Stimulated activated CD4-positive, alpha-beta T cell treated with anti-CD3 and anti-CD28 coated beads, Interleukin-1b, Interleukin-23, amount 100 ng/mL, for 1 hour (primary cell): ENCODE measurements around the gene MRPL37.

Experiments
- DNase-seq, 2 donors: peaks; one replicate each; pipeline ENCODE4 v3.0.0-alpha.2; 2020; ENCODE audit warnings: low read depth in 2 of 2

The MRPL37 gene

DNA sequence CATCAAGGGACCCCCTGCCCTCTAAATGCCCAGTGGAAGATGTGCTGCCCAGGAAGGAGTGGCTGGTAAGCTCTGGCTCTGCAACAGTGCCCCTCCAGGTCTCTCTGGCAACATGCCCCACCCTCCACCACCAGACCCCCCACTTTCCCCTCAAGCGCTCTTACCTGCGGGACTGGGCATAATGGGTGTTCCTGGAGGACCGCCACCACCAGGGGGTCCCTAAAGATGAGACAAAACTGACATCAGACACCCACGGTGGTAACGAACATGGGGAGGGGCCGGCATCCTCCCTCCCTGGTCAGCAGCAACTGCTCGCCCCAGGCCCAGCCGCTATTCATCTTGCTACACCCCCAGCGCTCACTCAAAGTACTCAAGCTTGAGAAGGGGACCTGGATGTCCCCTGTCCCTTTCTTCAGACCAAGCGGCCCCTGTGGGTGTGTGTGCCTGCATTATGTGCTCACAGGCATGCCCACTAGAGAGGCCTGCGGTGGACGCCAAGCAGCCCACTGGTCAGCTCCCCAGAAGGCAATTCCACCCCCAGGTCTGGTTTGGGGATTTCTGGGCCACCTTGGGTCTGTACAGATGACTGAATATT is 40.9 kb downstream of the MRPL37 start:
- no peak for DNase-seq

DNA sequence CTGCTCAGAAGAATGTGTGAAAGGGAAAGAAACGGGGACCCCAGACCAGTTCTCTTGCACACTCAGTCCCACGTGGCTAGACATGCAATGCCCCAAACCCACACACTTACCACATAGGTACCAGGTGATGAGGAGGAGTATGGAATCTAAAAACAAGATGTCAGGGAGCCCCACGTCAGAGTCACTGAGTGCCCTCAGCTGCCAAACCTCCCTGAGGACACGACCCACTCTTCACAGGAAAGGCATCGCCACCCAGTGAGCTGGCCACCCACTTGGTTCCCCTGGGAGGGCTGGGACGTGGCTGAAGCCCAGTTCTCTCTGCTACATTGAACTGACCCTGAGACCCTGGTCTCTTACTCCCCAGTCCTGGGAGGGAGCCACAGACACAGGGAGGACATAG is 41.4 kb downstream of the MRPL37 start:
- no peak for DNase-seq

DNA sequence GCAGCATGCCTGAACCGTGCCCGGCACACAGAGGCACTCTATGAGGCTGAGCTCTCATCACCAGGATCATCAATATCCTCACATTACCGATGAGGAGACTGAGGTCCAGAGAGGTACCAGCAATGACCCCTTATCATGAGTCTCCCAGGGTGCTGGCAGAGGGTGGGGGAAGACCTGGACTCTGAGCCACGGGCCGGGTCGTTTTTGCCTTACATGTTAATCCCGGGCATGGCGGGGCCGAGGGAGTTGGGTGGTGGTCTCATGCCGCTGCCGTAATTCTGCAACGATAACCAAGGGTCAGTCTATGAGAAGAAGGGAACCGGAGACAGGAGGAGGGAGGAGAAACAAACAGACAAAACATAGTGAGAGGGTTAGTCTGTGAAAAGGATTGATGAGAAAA is 43.1 kb downstream of the MRPL37 start:
- DNase-seq, result no peak

DNA sequence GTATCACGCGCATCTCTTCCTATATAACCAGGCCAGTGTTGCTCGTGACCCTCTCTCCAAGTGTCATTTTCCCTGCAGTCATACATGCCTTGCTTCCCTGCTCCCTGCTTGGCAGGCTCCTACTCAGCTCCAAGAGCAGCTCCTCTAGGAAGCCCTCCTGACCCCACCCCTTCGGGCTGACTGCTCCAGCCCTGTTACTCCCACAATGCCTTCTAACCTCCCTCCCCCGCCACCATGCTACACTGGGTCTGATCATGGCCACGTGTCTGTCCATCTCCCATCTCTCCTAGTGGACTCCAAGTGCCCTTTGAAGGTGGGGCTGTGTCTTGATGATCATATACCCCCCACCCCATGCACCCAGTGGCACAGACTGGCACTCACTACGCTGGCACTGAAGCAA is 44.7 kb downstream of the MRPL37 start:
- DNase-seq, result no peak

DNA sequence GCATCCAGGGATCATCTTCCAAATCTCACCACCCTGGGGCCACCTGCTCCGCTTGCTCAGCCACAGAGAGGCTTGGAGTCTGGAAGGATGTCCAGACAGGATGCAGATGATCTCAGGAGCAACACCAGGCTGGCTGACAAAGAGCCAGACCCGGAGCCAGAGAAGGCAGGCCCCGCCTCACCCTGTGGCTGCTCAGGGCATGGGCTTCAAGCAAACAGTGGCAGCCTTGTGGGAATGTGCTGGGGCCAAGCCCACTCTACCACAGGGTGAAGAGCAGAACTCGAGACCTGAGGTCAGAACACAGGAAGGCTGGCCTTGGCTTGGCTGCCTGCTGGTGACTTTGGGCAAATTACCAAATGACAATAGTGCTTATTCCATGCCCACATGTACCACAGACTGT is 45.5 kb downstream of the MRPL37 start:
- DNase-seq, result no peak

DNA sequence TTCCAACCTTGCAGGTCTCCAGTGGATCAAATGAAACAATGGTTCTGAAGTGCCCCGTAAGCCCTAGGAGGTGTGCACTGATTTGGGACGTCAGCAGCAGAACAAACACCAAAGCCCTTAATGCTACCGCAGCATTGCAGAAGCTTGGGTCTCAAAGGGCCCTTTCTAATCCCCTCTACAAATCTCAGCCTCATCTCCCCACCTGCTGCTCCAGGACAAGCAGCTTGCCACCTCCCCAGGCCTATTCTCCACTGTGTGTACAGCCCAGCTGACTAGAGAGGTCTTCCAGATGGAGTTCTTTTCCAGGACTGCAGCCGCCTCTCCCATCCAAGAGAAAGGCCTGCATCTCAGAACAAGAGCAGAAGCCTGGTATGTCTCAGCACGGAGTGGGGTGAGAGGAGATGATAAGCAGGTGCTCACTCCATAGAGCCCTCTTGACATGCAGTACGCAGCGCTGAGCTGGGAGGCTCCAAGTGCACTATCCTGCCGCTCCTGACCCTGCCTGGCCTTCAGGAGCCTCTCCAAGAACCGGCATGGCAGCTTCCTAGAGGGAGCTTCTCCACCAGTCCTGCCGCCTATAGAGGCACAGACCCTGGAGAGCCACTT is 46.3 kb downstream of the MRPL37 start:
- no peak for DNase-seq

DNA sequence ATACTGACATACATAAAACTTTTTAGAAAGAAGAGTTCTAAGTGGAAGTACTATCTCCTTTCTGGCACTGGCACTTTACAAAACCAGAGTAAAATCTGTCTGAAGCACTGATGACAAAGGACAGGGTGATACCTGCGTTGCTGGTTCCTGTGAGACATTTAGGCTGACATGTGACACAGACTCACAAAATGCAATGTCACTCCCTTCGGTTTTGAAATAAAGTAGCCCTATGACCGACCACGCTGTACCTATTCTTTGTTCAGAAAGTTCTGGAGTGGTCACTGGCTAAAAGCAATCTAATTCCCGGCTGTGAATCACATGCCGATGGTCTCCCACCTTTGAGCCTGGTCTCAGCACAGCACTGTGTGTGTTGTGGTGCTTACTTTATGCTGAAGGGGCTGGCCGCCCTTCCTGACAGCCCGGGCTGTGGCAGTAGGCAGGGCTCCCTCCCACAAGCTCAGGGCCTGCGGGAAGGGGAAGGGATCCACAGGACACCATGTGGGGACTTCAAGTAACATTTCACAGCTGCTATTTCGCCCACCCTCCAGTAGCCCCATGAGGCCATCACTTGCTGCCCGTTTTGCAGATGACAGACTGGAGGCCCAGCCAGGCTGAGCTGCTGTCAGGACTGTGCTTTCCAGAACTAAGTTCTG is 48.0 kb downstream of the MRPL37 start:
- DNase-seq, result no peak

DNA sequence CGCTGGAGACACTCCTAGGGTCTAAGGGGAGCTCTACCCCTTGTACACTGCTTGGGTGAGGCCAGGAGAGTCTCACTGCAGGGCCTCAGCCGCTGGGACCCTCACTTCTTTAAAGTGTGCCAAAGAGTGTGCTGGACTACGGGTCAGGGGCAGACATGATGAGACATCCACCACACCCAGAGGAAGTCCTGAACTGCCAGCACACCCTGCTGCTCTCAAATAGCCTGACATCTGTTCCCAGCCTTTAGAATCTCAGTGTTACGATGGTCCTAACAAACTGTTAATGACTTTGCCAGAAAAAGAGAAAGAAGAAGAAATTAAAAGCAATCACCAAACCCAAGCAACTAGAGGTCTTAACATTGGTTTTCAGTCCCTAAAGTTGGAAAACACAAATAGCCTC is 49.0 kb downstream of the MRPL37 start:
- no peak for DNase-seq

DNA sequence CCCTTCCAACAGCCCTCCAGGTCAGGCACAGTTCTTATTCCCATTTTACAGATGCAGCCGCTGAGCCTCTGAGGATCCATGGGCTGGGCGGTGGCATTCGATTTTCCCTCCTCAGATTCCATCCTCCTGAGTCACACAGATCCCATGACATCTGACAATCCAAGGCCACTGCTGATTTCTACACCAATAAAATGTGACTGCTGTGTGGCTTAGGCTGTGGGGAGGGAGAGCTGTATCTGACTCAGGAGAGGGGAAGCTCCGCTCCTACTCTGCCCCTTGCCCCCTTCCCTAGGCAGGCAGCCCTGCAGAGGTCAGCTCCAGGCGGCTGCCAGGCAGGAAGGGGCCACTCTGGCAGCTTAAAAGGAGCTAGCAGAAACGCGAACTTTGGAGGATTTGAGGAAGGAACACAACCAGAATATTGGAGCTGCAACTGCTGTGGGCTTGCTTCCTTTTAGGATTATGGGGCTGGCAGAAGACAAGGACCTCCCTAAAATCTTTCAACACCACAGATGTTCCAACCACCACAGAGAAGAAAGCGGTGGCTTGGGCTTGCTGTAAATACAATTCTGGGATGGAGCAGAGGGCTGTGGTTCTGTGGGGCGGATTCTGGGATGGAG is 50.0 kb downstream of the MRPL37 start:
- DNase-seq, result no peak

DNA sequence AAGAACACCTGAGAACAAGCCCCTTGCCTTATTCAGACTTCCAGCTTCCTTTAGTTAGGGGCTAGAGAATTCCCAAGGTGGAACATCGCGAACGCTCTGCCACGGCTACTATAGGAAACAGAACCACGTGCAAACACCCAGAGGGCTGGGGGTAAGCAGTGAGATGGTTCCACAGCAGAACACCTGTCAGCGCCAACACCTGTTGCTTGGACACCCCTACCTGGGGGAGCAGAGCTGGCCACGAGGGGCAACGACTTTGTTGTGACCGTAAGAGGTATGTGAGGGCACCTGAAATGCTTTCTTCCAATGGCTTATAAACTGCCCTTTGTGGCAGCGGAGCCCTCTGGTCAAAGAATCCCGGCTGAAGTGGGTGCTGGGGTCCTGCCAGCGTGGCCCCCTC is 50.7 kb downstream of the MRPL37 start:
- no peak for DNase-seq

DNA sequence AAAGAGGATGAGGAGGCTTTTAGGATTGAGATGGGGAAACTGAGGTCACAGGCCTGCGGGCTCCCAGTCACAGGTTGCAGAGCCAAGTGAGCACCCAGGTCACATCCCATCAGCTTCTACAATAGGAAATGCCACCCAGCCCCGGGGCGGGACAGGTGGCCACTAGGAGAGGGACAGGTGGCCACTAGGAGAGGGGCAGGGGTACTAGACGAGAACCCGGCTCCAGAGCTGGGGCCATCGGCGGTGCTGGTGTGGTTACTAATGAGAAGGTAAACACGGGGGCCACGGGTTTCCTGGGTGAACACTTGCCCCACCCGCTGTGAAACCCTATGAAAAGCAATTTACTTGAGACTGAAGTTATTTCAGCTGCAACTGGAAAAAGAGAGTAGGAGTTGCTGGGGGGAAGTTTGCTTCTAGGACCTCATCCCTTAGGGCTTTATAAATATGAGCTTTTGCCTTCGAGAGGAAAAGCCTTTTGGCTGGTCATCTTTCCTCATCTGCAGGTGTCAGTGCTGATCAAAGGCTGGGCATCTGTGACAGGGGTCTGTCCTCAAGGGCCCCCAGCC is 52.5 kb downstream of the MRPL37 start:
- no peak for DNase-seq

DNA sequence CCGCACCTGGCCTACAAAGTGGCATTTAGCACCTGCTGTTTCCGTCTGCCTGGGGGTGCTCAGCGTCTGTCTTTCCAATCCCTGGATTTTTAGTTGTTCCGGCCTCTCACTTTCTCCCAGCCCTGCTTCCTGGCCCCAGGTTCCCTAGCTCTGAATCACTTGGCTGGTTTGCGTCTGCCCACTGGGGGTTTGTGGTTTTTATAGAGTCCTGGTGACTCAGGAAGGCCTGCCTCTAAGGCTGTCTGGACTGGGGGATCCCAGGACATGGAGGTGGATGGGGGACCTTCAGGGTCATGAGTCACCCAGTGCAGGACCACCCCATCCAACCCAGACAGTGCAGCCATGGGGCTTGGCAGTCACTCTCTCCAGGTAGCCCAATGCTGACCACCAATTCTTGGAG is 53.5 kb downstream of the MRPL37 start:
- DNase-seq, result no peak

DNA sequence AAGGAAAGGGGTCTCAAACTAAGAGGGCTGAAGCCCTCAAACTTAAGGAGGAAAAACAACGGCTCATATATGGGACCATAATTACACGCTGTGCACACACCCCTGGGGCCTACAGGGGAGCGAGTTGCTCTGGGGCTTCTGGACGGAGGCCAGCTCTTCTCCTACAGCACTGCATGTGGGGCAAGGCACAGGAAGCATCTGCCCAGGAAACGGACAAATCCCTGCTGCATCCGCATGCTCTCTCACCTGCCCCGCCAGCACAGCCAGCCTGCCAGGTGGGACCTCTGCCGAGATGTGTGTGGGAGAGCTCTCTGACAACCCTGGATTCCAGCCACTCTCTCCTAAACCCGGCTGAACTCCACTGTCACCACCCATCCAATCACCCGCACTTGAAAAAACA is 54.1 kb downstream of the MRPL37 start:
- no peak for DNase-seq

DNA sequence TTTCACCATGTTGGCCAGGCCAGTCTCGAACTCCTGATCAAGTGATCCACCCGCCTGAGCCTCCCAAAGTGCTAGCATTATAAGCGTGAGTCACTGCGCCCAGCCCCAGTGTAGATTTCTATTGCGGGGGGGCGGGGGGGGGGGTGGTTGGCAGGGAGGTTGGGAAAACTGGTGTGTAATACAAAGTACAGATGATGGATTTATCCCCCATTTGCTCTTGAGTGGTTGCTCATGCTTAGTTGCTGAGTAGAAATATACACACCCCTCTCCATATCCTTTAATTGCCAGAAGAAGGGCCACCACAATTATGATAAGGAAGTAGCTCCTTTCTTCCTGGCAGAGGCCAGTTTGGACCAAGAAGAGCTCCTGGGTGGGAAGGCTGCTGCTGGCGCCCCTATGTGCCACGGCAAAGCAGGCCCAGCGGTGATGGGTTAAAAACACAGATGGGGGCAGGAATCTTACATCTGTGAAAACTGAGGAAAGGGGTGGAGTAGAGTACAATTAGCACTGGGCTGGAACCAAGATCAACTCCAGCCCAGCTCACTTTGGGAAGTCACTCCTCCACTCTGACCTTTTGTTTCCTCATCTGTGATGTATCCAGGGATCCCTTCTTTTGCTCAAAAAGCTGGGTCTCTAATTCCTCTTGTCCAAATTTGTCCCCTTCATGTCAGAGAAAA is 55.2 kb downstream of the MRPL37 start:
- DNase-seq, result no peak

DNA sequence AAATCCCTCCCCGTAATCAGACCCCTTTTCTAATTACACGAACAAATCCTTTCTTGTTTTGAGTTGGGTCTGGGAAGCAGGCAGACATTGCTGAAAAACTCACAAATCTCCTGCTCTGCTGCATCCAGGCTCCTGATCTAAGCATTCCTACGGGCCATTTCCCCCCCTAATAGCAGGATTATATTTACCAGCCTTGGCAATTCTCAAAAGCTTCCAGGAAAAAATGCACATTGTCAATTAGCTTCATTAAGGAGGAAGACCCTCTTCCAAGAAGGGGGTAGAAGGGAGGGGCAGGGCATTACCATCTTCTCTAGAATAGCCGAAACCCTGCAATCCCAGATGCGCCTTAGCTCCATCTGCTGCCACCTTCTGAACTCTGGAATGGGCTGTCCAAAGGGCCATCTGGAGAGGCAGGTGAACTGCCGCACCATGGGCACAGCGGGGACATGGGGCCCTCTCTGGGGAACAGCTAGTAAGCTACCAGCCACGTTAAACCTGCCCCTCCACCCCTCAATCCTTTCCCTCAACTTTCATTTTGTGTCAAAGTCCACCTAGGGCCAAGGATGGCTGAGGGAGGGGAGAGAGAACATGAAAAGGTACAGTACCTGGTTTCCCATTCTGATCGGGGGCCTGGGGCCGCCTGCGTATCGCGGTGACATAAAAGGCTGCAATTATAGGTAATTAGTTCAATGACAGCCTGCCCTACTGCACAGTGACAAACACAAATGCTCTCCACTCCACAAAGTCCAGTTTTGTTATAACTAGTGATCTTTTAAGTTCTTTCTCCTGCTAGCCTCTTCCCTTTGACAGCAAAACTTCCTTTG is 56.8 kb downstream of the MRPL37 start:
- DNase-seq, result no peak

DNA sequence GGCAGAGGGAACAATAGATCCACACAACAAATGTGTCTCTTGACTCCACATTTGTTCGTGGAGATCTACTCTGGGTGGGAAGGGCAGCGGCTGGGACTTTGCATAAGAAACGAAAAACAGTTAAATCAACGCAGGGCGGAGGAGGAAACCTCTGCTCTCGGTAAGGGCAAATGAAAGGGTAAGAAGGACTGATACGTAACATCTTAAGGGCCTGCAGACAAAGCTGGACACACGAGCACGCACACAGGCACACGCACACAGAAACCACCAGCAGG is 57.3 kb downstream of the MRPL37 start:
- no peak for DNase-seq

DNA sequence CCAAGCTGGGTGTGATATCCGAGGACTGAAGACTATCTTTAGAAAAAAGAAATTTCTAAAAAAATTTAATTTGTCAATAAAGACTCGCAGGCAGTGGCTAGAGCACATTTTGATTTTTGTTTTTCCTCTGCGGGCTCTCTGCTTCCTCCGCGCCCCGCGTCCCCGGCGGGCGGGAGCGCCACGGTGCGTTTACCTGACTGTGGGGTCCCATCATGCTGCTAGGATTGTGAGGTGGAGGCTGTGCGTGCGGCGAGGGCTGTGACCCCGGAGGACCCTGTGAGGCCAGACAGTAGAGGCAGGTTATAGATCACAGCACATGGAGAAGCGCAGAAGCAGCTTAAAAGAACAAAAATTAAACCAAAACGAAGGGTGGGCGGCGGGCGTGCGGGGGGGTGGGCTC is 57.9 kb downstream of the MRPL37 start:
- DNase-seq, result no peak

DNA sequence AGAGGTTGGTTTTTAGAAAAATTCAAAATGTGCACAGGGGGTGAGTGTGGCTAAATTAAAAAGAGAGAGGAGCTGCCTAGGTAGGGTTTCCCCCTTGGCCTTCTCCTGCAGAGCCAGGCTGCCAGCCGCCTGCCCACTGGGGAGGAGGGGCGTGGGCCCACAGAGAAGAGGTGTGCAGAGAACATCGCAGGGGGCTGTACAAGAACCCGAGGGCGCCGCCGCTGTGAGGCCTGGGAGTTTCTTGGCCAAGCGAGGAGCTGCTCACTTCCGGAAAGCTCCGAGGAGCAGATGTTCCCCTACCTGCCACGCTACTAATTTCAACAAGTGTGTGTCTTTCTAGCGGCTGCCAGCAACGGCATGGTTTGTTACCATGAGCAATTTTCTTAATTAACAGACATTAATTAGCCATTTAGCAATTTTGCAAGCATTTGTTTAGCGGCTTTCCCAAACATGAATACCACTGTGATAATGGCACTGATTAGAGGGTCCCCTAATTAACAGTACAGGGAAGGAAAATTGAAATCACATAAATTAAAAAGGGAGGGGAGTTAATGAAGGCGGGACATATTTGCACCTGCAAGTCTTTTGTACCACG is 59.7 kb downstream of the MRPL37 start:
- no peak for DNase-seq

DNA sequence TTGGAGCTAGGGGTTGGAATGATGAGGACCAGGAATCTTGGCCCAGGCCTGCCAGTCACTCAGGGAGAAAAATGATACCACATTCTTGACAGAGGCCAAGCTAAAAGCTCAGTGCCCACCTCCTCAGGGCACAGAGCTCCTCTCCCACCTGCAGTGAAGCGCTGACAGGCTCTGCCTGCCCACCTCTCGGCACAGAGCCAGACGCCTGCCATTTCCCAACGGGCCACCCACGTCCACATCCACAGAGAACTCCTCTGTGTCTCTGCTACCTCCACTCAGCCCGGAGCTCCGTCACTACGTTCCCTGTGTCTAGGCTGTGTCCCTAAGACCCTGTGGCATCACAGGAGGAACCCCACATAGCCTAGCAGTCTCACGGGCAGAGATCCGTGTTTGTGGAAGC is 60.8 kb downstream of the MRPL37 start:
- no peak for DNase-seq

DNA sequence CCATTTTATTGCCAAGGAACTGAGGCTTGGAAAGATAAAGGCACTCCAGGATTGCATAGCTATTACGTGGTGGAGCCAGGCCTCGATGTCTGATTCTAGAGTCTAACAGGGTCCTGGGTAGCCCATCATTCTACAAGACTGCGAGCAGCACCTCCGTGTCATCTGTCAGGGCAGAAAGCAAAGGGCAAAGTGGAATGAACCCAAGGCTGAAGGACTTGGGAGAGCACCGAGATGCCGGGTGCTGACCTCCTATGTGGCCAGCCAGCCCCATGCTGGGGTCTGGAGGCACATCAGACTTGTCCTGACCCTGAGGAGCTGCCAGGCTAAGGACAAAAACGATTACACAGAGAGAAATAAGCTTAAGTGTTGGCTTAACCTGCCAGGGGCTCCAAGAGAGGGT is 62.3 kb downstream of the MRPL37 start:
- no peak for DNase-seq

DNA sequence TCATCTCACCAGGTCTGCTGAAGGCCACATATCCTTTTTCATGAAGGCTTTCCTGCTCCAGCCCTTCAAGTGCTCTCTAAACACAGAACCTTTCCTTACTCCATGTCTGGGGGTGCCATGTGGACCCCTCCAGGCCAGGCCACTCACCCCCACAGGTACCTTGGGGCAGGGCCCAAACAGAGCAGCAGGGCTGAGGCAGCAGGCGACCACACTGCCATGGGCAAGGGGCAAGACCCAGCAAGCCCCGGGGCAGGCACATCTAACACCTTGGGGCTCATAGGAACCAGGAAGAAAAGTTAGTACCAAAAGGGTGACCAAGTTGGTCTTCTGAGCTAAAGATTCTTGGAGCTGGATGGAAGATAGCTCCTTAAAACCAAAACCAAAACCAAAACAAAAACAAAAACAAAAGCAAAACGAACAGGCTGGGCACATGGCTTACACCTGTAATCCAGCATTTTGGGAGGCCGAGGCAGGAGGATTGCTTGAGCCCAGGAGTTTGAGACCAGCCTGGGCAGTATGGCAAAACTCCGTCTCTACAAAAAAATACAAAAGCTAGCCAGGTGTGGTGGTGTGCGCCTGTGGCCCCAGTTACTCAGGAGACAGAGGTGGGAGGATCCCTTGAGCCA is 63.7 kb downstream of the MRPL37 start:
- DNase-seq, result no peak
